Measurements from ENCODE around the gene CIDEA. TPM values are rescaled to one million over a fixed set of nuclear protein-coding genes. Genes with fewer than 3 reads are reported as not detected.
"Not testable (repeated sequence)": the region's sequence is repeated elsewhere in the genome, so short reads cannot be mapped to it uniquely, and the experiment has no call there.

Gene CIDEA, protein sequence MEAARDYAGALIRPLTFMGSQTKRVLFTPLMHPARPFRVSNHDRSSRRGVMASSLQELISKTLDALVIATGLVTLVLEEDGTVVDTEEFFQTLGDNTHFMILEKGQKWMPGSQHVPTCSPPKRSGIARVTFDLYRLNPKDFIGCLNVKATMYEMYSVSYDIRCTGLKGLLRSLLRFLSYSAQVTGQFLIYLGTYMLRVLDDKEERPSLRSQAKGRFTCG
- total RNA-seq (under 1 TPM; 0.57 to 0.58 TPM), polyA plus RNA-seq (not detected)
- long read RNA-seq, donor 1, partial matches to known transcripts, result 0 of 1 reads
- long read RNA-seq, donor 1, other reads (novel, unspliced or antisense), result 0 of 1 reads
- long read RNA-seq, donor 2, result 0 reads

- 2 to 3% methylated on average over 67 to 69 of the region's 69 CpGs for WGBS, 2 donors
- no peak within 1 kb of the TSS for H3K27ac ChIP-seq (ENCODE audit: low read depth in 1 of 2, low read length in 2 of 2)
- intact Hi-C loops (cut with DNase I), result no loop called here
- H3K27me3 ChIP-seq (ENCODE audit: control insufficient read depth in 1 of 2, insufficient read depth in 2 of 2, low read length in 1 of 2), result no peaks in the 10 kb centered on the region
- no peaks in the 10 kb centered on the region for H3K9me3 ChIP-seq (ENCODE audit: control insufficient read depth, low read length)
- H3K4me1 ChIP-seq (ENCODE audit: control insufficient read depth in 1 of 2, insufficient read depth in 2 of 2, low read length in 2 of 2), result no peaks in the 10 kb centered on the region
- H3K36me3 ChIP-seq (ENCODE audit: control insufficient read depth in 1 of 2, insufficient read depth in 2 of 2, low read length in 1 of 2), result no peaks in the 10 kb centered on the region
- ATAC-seq (ENCODE audit: low FRiP score) (peak; percentile 71), DNase-seq (peak in 1 of 2 donors; percentile 58)
- peak within 1 kb of the TSS in 1 of 2 donors; percentile 9 for H3K4me3 ChIP-seq (ENCODE audit: low read length in 2 of 2)
Measured at GRCh38 chr18:12254136-12254819, at the start of gene CIDEA. TSS of gene CIDEA (plus strand) at chr18:12254361. CDS start at chr18:12254384, 23 bp downstream.

DNA sequence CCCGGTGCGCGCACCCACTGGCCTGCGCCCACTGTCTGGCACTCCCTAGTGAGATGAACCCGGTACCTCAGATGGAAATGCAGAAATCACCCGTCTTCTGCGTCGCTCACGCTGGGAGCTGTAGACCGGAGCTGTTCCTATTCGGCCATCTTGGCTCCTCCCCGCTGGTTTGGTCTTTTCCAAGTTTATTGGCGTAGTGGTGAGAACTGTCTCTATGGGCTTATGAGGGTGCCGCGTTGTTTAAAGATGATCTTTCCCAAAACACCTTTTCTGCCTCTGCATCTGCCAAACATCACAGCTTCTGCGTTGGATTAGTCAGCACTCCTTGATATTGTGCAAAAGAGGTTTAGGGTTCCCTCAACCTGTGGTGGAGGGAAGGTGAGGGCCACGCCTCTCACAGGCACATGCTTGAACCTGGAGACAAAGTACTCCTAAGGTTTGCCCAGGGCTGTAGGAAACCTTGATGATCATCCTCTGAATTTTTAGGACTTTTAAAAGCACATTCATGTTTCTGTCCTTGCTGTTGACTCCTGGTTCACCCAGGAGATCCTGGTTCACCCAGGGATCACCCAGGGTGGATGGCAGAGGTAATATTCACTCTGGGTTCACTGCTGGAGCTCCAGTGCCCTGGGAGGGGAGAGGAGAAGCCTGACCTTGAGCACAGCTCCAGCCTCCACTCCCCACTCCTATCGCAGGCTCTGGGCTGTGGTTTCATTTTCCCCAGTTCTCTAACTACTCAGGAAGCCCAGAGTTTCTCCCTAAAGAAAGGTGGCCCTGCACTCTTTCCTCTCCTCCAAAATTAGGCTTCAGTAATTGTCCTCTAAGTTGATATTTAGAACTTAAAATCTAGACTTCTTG lies 45.6 kb upstream of the CIDEA start:
- ATAC-seq (ENCODE audit: low FRiP score); H3K27me3 ChIP-seq (ENCODE audit: control insufficient read depth in 1 of 2, insufficient read depth in 2 of 2, low read length in 1 of 2); H3K36me3 ChIP-seq (ENCODE audit: control insufficient read depth in 1 of 2, insufficient read depth in 2 of 2, low read length in 1 of 2); intact Hi-C loops (cut with DNase I); DNase-seq; H3K9me3 ChIP-seq (ENCODE audit: control insufficient read depth, low read length); H3K27ac ChIP-seq (ENCODE audit: low read depth in 1 of 2, low read length in 2 of 2); H3K4me3 ChIP-seq (ENCODE audit: low read length in 2 of 2); H3K4me1 ChIP-seq (ENCODE audit: control insufficient read depth in 1 of 2, insufficient read depth in 2 of 2, low read length in 2 of 2): not testable (repeated sequence)
- 92 to 93% methylated on average over 12 to 13 of the region's 18 CpGs for WGBS, 2 donors

- intact Hi-C loops (cut with DNase I); H3K4me1 ChIP-seq (ENCODE audit: control insufficient read depth in 1 of 2, insufficient read depth in 2 of 2, low read length in 2 of 2); ATAC-seq (ENCODE audit: low FRiP score); H3K27ac ChIP-seq (ENCODE audit: low read depth in 1 of 2, low read length in 2 of 2); H3K27me3 ChIP-seq (ENCODE audit: control insufficient read depth in 1 of 2, insufficient read depth in 2 of 2, low read length in 1 of 2); H3K4me3 ChIP-seq (ENCODE audit: low read length in 2 of 2); H3K9me3 ChIP-seq (ENCODE audit: control insufficient read depth, low read length); DNase-seq; H3K36me3 ChIP-seq (ENCODE audit: control insufficient read depth in 1 of 2, insufficient read depth in 2 of 2, low read length in 1 of 2): not testable (repeated sequence)
- WGBS, 2 donors, result no CpG with 5 or more reads among the region's 1 CpG
Measured at GRCh38 chr18:12212308-12212707, 41.9 kb upstream of the CIDEA start.

DNA sequence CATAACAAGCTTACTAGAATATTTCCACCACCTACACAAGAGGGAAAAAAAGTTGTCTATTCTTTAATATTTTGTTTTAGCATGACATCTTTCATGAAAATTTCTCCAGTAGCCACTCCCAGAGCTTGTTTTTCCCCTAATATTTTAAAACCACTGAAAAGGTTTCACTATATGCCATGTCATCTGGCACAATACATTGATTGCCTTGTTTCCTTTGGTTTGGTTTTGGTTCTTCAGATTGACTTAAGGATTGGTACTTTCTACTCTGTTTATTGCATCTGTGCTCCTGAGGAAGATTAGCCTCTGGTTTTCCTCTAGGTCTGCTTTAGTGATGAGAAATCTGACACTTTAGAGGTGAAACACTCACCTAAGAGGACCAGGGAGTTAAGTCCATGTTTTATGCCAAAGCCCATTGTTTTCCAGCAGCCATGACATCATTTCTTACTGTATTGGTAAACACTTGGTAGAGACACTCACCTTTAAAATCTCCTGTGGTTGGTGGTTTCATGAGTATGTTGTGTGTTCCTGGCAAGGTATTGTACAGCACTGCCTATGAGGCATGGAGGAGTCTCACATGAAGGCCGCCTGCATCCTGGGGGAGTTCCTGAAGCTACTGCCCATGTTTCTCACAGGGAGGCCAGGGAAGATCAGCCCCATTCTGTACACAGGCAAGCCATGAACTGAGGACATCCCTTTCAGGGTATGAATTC lies 39.7 kb upstream of the CIDEA start:
- 82 to 95% methylated on average over 1 of the region's 1 CpG for WGBS, 2 donors
- H3K36me3 ChIP-seq (ENCODE audit: control insufficient read depth in 1 of 2, insufficient read depth in 2 of 2, low read length in 1 of 2); H3K9me3 ChIP-seq (ENCODE audit: control insufficient read depth, low read length); H3K4me3 ChIP-seq (ENCODE audit: low read length in 2 of 2); ATAC-seq (ENCODE audit: low FRiP score); intact Hi-C loops (cut with DNase I); DNase-seq; H3K4me1 ChIP-seq (ENCODE audit: control insufficient read depth in 1 of 2, insufficient read depth in 2 of 2, low read length in 2 of 2); H3K27ac ChIP-seq (ENCODE audit: low read depth in 1 of 2, low read length in 2 of 2); H3K27me3 ChIP-seq (ENCODE audit: control insufficient read depth in 1 of 2, insufficient read depth in 2 of 2, low read length in 1 of 2): not testable (repeated sequence)

DNA sequence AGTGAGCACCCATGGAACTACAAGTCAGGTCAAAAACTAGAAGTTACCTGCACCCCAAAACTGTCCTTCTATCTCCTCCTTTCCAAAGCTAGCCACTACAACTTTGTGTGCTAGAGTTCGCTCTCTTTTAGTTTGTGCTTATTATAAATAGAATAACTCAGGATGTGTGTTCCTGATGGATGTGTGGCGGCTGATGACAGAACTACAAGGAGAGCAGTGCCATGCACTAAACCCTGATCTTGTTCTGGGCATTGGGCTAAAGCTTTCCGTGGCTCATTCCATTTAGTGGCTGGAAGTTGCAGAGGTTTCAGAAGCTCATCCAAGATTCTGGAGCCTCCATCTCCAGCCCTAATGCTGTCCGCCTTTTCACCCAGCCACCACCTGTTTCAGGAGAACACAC lies 37.7 kb upstream of the CIDEA start:
- H3K27me3 ChIP-seq (ENCODE audit: control insufficient read depth in 1 of 2, insufficient read depth in 2 of 2, low read length in 1 of 2); H3K27ac ChIP-seq (ENCODE audit: low read depth in 1 of 2, low read length in 2 of 2); ATAC-seq (ENCODE audit: low FRiP score); H3K4me1 ChIP-seq (ENCODE audit: control insufficient read depth in 1 of 2, insufficient read depth in 2 of 2, low read length in 2 of 2); H3K36me3 ChIP-seq (ENCODE audit: control insufficient read depth in 1 of 2, insufficient read depth in 2 of 2, low read length in 1 of 2); intact Hi-C loops (cut with DNase I); H3K4me3 ChIP-seq (ENCODE audit: low read length in 2 of 2); H3K9me3 ChIP-seq (ENCODE audit: control insufficient read depth, low read length); DNase-seq: not testable (repeated sequence)
- WGBS, 2 donors, result 70 to 75% methylated on average over 2 of the region's 4 CpGs

- H3K4me1 ChIP-seq (ENCODE audit: control insufficient read depth in 1 of 2, insufficient read depth in 2 of 2, low read length in 2 of 2); H3K27me3 ChIP-seq (ENCODE audit: control insufficient read depth in 1 of 2, insufficient read depth in 2 of 2, low read length in 1 of 2); intact Hi-C loops (cut with DNase I); ATAC-seq (ENCODE audit: low FRiP score); H3K27ac ChIP-seq (ENCODE audit: low read depth in 1 of 2, low read length in 2 of 2); DNase-seq; H3K36me3 ChIP-seq (ENCODE audit: control insufficient read depth in 1 of 2, insufficient read depth in 2 of 2, low read length in 1 of 2); H3K9me3 ChIP-seq (ENCODE audit: control insufficient read depth, low read length); H3K4me3 ChIP-seq (ENCODE audit: low read length in 2 of 2): not testable (repeated sequence)
- 63 to 64% methylated on average over 6 of the region's 6 CpGs for WGBS, 2 donors
Measured at GRCh38 chr18:12218603-12219002, 35.6 kb upstream of the CIDEA start.

DNA sequence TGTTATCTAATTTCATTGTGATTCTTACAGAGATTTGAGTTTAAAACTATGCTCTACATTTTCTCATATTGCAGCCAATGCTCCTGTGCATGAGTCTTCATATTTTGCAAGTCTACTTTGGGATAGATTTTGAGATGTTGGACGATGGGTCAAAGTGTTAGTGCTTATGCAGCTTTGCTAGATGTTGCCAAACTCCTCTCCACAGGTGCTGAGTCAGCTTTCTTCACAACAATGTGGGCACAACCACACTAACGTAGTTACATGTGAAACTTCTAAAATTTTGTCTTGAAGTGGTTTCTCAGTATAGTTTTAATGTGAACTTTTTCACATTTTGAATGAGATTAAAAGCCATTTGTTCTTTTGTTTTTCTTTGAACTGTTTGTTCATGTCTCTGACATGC lies 32.1 kb upstream of the CIDEA start:
- H3K27ac ChIP-seq (ENCODE audit: low read depth in 1 of 2, low read length in 2 of 2); ATAC-seq (ENCODE audit: low FRiP score); intact Hi-C loops (cut with DNase I); H3K9me3 ChIP-seq (ENCODE audit: control insufficient read depth, low read length); H3K4me3 ChIP-seq (ENCODE audit: low read length in 2 of 2); H3K36me3 ChIP-seq (ENCODE audit: control insufficient read depth in 1 of 2, insufficient read depth in 2 of 2, low read length in 1 of 2); DNase-seq; H3K4me1 ChIP-seq (ENCODE audit: control insufficient read depth in 1 of 2, insufficient read depth in 2 of 2, low read length in 2 of 2); H3K27me3 ChIP-seq (ENCODE audit: control insufficient read depth in 1 of 2, insufficient read depth in 2 of 2, low read length in 1 of 2): not testable (repeated sequence)
- 60% methylated on average over 1 of the region's 2 CpGs for WGBS, 2 donors

DNA sequence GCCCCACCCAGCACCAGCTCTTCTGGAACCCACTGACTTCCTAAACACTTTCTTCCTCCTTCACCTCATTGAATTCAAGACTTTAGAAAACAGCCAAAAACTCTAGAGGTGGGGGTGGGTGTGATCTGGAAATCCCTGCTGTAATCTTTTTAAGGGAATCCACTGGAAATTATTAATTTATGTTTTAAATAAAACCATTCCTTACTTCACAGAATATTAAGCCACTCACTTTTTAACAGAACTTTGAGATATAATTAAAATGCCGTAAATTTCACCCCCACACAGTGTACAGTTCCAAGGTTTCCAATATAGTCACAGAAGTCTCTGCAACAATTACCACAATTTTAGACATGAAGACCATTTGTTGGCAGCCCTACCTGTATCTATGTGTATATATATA lies 30.8 kb upstream of the CIDEA start:
- H3K4me1 ChIP-seq (ENCODE audit: control insufficient read depth in 1 of 2, insufficient read depth in 2 of 2, low read length in 2 of 2); DNase-seq; H3K27ac ChIP-seq (ENCODE audit: low read depth in 1 of 2, low read length in 2 of 2); H3K36me3 ChIP-seq (ENCODE audit: control insufficient read depth in 1 of 2, insufficient read depth in 2 of 2, low read length in 1 of 2); H3K9me3 ChIP-seq (ENCODE audit: control insufficient read depth, low read length); H3K27me3 ChIP-seq (ENCODE audit: control insufficient read depth in 1 of 2, insufficient read depth in 2 of 2, low read length in 1 of 2); ATAC-seq (ENCODE audit: low FRiP score); intact Hi-C loops (cut with DNase I); H3K4me3 ChIP-seq (ENCODE audit: low read length in 2 of 2): not testable (repeated sequence)
- 83 to 92% methylated on average over 1 of the region's 1 CpG for WGBS, 2 donors

Data from aorta (tissue), 5 donors.